GM18526 (cell line): ENCODE results near the gene FGF9.

Experiments
- POLR2A ChIP-seq: IDR thresholded peaks from 3 replicates; pipeline ENCODE4 v1.6.1; 2011; ENCODE audit not compliant: insufficient read length; ENCODE audit errors: extremely low read depth

FGF9 gene

DNA sequence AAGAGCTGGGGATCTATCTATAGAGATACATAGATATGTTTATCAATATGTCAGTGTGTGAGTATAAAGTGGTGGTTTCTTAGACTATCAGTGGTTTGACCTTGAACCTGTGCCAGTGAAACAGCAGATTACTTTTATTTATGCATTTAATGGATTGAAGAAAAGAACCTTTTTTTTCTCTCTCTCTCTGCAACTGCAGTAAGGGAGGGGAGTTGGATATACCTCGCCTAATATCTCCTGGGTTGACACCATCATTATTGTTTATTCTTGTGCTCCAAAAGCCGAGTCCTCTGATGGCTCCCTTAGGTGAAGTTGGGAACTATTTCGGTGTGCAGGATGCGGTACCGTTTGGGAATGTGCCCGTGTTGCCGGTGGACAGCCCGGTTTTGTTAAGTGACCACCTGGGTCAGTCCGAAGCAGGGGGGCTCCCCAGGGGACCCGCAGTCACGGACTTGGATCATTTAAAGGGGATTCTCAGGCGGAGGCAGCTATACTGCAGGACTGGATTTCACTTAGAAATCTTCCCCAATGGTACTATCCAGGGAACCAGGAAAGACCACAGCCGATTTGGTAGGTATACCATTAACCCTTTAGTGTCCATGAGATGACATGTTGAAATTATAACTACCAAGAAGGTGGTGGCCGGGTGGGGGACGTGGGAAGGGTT lies 880 bp downstream of the FGF9 start:
- no peak for TF ChIP-seq POLR2A

DNA sequence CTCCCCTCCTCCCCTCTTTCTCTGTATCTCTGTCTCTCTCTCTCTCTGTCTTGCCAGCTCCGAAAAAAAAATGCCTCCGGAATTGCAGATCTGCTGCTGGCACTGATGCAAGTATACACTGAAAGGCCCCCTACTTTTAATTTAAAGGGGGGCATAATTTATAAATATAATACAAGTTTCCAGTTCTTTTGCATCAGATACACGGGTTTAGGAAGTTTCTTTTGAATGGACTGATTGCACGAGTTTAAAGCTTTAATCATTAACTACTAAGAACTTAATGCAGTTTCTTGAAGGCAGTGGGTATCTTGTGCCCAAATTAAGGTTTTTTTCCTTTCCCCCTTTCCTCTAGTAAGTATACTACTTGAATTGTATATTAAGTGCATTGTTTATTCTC lies 1.4 kb downstream of the FGF9 start:
- no peak for TF ChIP-seq POLR2A

DNA sequence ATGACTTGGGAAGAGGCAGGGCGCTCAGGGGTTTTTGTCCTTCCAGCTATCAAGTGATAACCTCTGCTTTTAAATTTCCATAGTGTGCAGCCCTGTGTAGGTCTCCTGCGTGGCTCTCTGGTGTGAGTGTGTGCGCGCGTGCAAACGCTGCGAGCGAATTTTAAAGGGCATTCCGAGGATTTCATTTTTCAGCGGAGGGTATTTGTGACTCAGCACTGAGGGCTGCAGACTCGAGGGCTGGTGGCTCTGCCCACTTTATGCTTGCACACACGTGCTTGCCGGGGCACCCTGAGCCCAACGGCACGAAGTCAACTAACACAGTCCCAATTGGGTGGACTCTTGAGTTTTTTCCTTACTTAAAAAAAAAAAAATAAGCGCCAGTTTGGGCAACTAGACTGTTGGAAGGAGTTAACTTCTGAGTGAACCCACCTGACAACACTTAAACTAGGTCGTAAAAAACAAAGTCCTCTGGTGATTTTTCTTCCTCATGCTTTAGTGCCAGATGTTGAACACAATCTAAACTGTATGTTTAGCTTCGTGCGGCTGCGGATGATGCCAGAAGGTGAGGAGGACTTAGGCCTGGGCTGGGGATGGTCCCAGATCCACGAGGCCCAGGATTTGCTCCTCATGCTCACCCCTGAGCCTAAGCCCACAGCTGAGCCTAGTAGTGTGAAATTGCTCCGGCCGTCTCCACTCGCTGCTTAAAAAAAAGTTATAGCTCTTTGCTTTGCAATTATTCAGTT lies 2.1 kb downstream of the FGF9 start:
- no peak for TF ChIP-seq POLR2A

DNA sequence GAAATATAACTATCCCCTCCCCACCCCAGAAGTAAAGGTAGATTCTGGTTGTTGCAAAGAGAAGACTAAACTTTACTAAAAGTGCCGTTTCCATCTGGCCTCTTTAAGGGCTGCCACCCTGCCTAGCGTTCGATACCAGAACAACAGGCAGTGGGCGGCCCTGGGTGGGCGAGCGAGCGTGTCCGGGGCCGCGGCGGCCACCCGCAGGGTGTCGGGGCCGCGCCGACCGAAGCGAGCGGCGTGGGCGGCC lies 2.6 kb downstream of the FGF9 start:
- TF ChIP-seq POLR2A, result no peak

DNA sequence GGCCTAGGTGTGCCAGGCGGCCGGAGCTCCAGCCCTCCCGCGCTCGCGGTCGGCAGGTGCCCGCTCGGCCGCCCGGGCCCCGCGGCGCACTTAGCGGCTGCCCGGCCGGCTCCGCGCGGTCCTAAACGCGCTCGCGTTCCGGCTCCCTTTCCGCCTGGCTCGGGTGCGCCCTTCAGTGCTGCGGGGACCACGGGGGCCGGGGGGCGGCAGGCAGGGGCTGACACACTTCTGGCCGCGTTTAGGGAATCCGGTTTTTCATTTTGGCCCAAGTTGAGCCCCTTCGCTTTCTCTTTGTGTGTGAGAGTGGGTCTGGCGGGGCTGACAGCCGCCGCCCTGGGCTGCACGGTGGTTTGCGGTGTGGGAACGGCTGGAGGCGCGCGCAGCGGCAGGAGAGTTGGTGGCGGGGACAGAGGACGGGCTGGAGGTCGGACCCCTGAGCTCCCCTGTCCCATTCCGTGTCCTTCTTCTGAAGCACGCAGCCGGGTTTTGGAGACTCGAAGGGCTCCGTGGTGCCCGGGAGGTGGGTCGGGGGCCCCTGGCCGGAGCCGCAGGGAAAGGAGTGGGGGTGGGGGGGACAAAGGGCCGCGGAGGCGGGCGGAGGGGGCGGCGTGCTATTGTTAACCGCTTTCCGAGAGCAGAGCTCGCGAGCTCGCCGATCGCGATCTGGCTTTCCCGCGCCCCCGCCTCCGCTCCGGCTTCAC lies 3.1 kb downstream of the FGF9 start:
- TF ChIP-seq POLR2A, result no peak

DNA sequence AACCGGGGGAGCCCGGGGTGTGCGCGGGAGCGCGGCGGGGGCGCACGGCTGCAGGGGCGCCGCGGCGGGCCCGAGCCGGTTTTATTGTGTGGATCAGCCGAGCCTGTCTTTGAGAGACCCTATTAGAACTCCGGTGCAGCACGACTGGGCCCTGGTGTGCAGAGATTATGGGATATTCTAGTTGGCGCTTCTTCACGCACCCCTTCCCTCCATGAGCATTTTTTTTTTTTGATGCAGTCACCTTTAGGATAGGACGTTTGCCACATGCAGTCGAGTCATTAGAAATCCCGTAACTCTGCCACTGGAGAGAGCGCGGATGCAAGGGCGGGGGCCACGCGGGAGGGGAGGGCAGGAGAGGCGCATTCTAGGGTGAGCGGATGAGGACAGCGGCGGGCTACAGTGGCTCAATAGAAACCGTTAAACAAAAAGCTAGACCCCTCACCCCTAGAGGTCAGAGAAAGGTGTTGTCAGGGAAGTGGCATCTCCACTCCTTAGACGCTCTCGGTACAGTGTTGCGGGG lies 3.7 kb downstream of the FGF9 start:
- TF ChIP-seq POLR2A, result no peak

DNA sequence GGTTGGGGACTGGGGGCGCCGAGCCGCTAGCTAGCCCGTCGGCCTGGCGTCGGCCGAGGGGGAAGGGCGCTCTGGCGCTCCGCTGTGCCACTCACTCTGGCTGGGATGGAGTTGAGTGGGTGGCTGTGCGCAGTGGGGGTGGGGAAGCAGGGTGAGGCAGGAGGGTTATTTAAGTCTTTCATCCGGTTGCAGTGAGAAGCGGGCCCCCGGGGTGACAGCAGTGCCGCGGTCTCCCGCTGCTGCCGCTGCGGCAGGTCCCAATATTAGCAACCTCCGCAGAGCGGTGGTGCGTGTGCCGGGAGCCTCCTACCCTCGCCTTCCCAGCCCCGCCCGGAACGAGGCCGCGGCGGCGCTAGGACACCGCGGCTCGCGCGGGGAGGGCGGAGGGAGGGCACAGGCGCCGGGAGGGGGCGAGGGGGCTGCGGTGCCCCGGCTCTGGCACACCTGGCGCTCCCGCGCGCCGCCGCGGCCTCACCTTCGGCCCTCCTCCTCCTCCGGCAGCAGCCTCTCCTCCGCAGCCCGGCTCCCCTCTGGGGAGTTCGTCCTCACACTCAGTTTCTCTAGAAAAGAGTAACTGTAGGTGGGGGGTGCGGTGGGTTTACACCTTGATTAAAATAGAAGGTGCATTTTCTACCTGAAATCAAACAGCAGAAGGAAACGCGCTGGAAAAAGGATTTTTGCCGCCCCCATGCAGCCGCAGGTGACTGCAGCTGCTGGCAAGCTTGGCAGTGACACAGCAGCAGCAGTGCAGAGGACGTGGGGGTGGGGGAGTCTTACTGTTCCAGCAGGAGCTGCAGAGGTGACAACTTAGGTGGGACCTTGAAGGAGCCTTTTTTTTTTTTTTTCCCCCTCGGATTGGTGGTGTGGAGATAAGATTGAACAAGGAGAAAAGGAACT lies 4.5 kb downstream of the FGF9 start:
- no peak for TF ChIP-seq POLR2A

DNA sequence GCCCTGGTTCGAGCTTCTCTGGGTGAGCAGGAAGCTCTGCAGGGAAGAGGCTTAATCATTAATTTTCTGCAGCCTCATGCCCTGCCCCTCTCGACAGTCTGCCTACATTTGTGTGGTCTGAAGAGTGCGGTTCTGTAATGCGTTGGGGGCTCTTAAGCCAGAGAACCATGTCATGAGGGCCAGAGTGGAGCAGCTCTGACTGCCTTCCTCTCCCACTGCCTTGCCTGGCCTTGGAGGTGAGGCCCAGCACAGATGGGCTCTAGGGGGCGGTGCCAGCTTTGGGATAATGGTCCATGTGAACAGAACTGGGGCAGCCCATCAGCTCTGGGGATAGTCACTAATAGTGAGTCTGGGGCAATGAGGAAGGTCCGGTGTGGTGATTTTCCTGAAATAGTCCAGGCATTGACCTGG lies 5.7 kb downstream of the FGF9 start:
- no peak for TF ChIP-seq POLR2A

DNA sequence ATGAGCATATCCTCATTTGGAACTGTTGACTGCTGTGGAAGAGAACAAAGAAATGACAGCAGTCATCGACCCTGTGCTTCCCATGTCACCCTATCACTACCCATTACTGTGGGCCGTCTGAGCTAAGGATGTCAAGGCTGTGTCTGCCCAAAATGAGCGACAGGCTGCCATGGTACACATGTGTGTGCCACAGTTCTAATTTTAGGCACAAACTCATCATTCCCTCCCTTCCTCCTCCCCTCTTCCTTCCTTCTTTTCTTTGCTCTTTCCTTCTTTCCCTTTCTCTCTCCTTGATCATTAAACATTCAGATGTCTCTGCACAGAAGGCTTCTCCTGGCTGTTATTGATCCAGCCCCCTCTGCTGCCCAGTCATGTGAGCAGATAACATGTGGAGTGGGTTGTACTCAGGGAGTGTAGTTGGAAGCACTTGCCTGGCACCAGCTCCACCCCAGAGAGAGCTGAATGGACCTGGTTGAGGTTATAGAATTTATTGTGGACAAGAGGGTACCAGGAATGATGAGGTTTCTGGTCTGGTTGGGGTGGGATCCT lies 6.3 kb downstream of the FGF9 start:
- no peak for TF ChIP-seq POLR2A

DNA sequence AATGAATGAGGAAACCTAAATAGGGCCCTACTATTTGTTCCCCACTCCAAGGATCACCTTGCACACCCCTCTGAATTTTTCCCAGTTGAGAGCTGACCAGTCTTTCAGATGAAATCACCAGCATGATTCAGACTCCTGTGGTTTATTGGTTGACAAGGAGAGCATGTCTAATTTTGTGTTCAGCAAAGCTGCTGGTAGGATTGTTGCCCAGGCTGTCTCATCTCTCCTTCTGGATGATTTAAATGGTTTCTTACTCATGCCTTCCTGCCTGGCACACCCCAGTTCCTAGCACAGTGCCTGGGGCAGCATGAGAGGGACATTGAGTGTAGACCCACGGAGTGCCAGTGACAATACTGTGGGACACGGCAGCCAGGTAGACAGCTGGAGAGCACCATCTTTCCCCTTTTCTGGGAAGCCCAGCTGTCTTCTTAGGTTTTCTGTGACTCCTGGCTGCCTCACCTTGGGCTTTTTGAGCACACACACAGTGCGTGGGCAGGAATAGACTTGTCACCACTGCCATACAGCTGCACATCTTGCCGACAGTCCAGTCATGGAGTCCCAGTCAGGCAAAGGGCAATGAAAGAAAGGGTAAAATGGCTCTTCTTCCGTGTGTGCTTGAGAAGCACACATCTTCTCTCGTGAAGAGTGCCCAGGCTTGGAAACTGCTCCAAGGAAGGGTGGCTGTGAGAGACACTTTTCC lies 12.3 kb downstream of the FGF9 start:
- TF ChIP-seq POLR2A, result no peak

DNA sequence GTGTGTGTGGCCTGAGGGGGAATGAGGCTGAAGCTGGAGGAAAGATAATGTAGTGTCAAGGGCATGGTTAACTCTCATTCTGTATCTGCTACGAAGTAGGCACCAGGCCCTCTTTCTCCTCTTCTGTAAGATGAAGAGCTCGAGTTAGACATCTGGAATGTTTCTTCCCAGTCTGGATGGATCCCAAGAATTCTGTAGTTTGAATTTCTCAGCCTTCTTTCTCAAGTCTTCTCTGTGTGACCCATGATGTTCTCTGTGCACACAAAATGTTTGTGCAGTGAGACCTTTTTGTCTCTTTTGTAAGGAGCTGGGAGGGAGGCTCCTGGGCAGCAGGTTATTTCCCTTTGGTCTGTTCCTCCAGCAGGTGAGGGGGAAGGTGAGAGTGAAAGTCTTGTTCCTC lies 13.7 kb downstream of the FGF9 start:
- no peak for TF ChIP-seq POLR2A

DNA sequence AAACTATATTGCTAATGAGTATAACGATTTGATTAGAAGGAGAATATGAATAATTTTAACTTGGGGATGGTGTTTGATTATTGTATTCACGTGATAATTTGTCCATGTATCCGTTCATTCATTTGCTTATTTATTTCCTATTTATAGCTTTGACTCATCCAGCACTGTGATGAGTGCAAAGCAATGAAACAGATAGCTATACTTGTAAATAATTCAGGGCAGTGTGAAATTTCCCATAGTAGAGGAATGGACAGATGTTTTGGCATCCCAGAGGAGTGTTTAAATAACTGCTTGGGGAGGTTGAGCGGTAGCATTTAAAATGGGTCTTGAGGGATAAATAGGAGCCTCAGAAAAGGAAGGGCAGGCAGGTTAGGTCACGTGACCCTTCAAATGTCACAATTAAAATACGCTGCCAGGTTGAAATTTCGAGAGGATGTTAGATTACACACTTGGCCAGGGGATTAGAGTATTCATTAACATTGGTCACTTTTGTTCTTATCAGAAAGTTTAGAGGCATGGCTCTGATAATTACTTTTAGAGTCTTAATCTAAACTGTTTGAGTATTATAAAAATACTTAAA lies 14.7 kb downstream of the FGF9 start:
- no peak for TF ChIP-seq POLR2A

DNA sequence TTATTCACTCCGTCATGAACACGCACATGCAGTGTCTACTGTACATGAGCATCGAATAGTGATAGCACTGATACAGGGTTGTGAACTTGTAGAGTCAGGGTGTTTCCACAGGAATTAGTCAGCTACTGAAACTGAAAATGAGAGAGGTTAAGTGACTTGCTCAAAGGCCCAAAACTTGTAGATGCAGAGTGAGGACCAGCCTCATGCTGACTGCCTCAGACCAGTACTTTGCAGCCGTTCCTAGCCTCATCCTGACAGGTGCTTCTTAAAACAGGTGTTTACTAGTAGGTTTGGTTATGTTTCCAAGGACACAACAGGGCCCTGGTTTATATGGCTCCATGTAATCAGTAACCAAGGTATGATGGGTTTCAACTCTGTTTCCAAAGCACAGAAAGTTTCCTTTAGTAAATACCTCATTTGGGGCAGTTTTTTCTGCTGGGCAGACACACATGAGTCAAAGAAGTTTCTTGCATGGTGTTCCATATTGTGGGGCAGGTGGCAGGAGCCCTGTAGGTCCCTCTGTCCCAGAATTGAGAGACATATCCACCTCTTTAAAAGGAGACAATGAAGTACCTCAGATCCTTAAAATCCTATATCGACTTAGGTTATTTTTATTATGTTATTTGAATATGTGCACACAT lies 16.0 kb downstream of the FGF9 start:
- TF ChIP-seq POLR2A, result no peak

DNA sequence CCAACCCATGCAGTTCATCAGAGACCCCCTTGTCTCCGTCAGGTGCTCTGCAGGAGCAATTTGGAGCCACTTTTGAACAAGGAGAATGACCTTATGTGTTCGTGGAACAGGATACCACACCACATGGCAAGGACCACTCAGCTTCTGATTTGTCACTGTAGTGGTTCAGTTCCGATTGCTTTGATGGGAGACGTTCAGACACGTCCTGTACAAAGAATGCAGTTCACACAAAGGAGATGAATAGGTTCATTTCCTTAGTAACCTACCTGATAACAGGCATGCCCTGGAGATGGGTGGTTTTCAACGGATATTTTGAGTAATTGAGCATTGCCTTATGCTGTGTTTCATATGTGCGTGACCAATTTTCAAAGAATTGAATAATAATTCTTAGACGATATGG lies 17.2 kb downstream of the FGF9 start:
- TF ChIP-seq POLR2A, result no peak

DNA sequence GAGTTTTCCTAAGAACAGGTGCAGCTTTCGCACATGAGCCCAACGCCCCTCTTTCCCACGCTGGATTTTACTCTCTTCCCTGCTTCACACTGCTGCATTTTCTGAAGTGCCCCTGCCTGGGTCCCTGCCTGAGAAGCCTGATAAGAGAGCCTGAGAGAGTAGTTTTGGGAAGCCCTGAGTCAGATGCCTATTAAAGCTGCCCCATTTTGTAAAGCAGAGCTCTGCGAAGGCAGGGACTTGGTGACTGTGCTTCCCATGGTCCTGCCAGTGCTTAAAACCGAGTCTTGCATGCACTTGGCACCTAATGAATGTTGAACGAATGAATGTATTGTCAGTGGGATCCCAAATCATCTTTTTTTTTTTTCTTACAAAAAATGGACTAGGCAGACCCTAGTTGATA lies 18.2 kb downstream of the FGF9 start:
- TF ChIP-seq POLR2A, result no peak
